HepG2 (cell line): ENCODE results near the gene ZNF581.

ENCODE experiments used
- BRF2 ChIP-seq: sonication (generic); formaldehyde crosslinking; IDR thresholded peaks from 2 replicates; pipeline ENCODE4 v1.8.1; 2022; ENCODE audit warnings: mild to moderate bottlenecking, missing genetic modification reagents
- CEBPG ChIP-seq: IDR thresholded peaks from 2 replicates; pipeline ENCODE4 v1.6.1; 2016
- FOSL2 ChIP-seq: sonication (generic); formaldehyde crosslinking; IDR thresholded peaks from 2 replicates; pipeline ENCODE4 v1.4.0; 2020; ENCODE audit warnings: missing genetic modification reagents
- LCORL ChIP-seq, 2 experiments: fragments of 450-650 bp in 1 of 2; sonication (generic) in 1 of 2; formaldehyde crosslinking in 1 of 2; IDR thresholded peaks; 2 replicates each; pipeline versions ENCODE4 v1.5.0 to v1.6.1; 2017 to 2020; ENCODE audit warnings: antibody characterized with exemption in 1 of 2, missing genetic modification reagents in 1 of 2
- YY1 ChIP-seq: IDR thresholded peaks from 2 replicates; pipeline ENCODE4 v1.6.1; 2011; ENCODE audit warnings: low read length, low read depth, moderate library complexity, mild to moderate bottlenecking; ENCODE audit not compliant: insufficient read depth, insufficient replicate concordance
- ZNF33A ChIP-seq: sonication (generic); formaldehyde crosslinking; IDR thresholded peaks from 2 replicates; pipeline ENCODE4 v1.5.1; 2020; ENCODE audit warnings: missing genetic modification reagents, mild to moderate bottlenecking, moderate library complexity, borderline replicate concordance

- TF ChIP-seq ZNF33A (CRISPR knock-in tag) (no peak), CEBPG (CRISPR knock-in tag) (no peak), BRF2 (CRISPR knock-in tag) (no peak), LCORL (IDR thresholded peaks at IDR 0.05) (no peak), LCORL (CRISPR knock-in tag; IDR thresholded peaks at IDR 0.05) (no peak), FOSL2 (CRISPR knock-in tag) (no peak), YY1 (no peak)
Measured at GRCh38 chr19:55656552-55656951, 13.1 kb downstream of the ZNF581 start.
